Measurements from ENCODE around the gene CUL4B.
"Not testable (repeated sequence)": the region's sequence is repeated elsewhere in the genome, so short reads cannot be mapped to it uniquely, and the experiment has no call there.

Gene CUL4B

DNA sequence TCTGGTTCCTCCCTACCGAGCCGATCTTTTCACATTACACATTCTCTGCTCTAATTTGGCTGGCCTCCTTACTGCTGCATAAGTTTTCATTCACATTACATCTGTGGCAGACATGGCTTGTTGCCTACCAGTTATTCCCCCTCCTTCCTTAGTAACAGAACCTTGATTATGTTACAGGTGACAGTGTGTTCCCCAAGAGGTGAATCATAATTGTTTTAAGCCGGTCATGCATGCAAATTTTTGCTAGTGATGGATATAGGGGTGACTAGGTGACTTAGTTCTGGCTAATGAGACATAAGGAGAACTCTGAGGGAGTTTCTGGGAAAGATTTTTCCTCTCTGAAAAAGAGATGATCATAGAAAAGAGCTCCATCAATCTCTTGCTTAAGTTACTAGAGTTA is 83.3 kb downstream of the CUL4B start:
- Histone ChIP-seq H3F3A (ENCODE audit: control insufficient read depth, insufficient read depth) (no peaks in the 10 kb centered on the region), H3K79me2 (ENCODE audit: control insufficient read depth, low read length) (no peaks in the 10 kb centered on the region), H3K27ac (ENCODE audit: low read depth, low read length) (no peak overlapping the region), H4K20me1 (ENCODE audit: control insufficient read depth, insufficient read depth, low read depth, low read length) (no peaks in the 10 kb centered on the region), H3K27me3 (ENCODE audit: control insufficient read depth, low read length) (no peaks in the 10 kb centered on the region), H3K4me3 (ENCODE audit: low read length) (no peak overlapping the region), H3K4me1 (ENCODE audit: control insufficient read depth, low read length) (no peaks in the 10 kb centered on the region), H3K9me3 (ENCODE audit: control insufficient read depth, insufficient read depth, low read length) (no peaks in the 10 kb centered on the region), H3K36me3 (ENCODE audit: control insufficient read depth, low read length) (no peaks in the 10 kb centered on the region), H3K4me2 (ENCODE audit: low read length) (no peak overlapping the region), H3K9me2 (replicated peaks; ENCODE audit: control insufficient read depth, low read length) (no peaks in the 10 kb centered on the region)
- TF ChIP-seq, protein P1, sequence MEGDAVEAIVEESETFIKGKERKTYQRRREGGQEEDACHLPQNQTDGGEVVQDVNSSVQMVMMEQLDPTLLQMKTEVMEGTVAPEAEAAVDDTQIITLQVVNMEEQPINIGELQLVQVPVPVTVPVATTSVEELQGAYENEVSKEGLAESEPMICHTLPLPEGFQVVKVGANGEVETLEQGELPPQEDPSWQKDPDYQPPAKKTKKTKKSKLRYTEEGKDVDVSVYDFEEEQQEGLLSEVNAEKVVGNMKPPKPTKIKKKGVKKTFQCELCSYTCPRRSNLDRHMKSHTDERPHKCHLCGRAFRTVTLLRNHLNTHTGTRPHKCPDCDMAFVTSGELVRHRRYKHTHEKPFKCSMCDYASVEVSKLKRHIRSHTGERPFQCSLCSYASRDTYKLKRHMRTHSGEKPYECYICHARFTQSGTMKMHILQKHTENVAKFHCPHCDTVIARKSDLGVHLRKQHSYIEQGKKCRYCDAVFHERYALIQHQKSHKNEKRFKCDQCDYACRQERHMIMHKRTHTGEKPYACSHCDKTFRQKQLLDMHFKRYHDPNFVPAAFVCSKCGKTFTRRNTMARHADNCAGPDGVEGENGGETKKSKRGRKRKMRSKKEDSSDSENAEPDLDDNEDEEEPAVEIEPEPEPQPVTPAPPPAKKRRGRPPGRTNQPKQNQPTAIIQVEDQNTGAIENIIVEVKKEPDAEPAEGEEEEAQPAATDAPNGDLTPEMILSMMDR (IDR thresholded peaks at IDR 0.05; ENCODE audit: low read depth, low read length, poor library complexity, severe bottlenecking), result no peak
- no peak for TF ChIP-seq EZH2phosphoT487 (IDR thresholded peaks at IDR 0.05; ENCODE audit: borderline replicate concordance, low read length)

DNA sequence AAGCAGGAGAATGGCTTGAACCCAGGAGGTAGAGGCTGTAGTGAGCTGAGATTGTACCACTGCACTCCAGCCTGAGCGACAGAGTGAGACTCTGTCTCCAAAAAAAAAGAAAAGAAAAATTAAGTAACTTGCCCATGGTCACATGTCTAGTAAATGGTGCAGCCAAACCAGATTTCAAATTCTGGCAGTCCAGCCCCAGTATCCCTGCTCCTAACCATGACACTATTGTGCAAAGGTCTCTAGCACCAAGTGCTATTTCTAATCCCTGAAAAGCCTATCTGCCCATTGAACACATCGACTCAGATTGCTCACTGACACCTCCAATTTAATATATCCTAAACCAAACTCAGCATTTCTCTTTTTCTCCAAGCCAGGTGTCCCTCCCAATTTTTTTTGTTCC is 84.0 kb downstream of the CUL4B start:
- Histone ChIP-seq H3K79me2 (ENCODE audit: control insufficient read depth, low read length) (no peaks in the 10 kb centered on the region), H3K9me2 (replicated peaks; ENCODE audit: control insufficient read depth, low read length) (no peaks in the 10 kb centered on the region), H3F3A (ENCODE audit: control insufficient read depth, insufficient read depth) (no peaks in the 10 kb centered on the region), H3K4me2 (ENCODE audit: low read length) (no peak overlapping the region), H4K20me1 (ENCODE audit: control insufficient read depth, insufficient read depth, low read depth, low read length) (no peaks in the 10 kb centered on the region), H3K27me3 (ENCODE audit: control insufficient read depth, low read length) (no peaks in the 10 kb centered on the region), H3K4me1 (ENCODE audit: control insufficient read depth, low read length) (no peaks in the 10 kb centered on the region), H3K27ac (ENCODE audit: low read depth, low read length) (no peak overlapping the region), H3K36me3 (ENCODE audit: control insufficient read depth, low read length) (no peaks in the 10 kb centered on the region), H3K9me3 (ENCODE audit: control insufficient read depth, insufficient read depth, low read length) (no peaks in the 10 kb centered on the region), H3K4me3 (ENCODE audit: low read length) (no peak overlapping the region)
- TF ChIP-seq, protein P1 (IDR thresholded peaks at IDR 0.05; ENCODE audit: low read depth, low read length, poor library complexity, severe bottlenecking), result no peak
- TF ChIP-seq EZH2phosphoT487 (IDR thresholded peaks at IDR 0.05; ENCODE audit: borderline replicate concordance, low read length), result no peak

DNA sequence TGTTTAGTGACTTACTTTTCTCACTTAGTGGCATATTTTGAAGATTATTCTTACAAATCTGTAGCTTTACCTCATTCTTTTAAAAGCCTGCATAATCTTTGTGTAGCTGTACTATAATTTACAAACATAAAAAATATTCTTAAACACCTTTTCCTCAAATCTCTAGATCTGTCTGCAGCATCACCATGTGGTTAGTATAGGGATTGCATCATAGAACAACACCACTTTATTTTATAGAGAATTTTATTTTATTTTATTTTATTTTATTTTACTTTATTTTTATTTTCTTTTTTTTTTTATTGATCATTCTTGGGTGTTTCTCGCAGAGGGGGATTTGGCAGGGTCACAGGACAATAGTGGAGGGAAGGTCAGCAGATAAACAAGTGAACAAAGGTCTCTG is 85.3 kb downstream of the CUL4B start:
- not testable (repeated sequence) for H3K27ac ChIP-seq (ENCODE audit: low read depth, low read length)

More for the DNA sequence above, 85.3 kb downstream of the CUL4B start:
- H3K27me3 ChIP-seq (ENCODE audit: control insufficient read depth, low read length); H3F3A ChIP-seq (ENCODE audit: control insufficient read depth, insufficient read depth); H3K9me3 ChIP-seq (ENCODE audit: control insufficient read depth, insufficient read depth, low read length); H3K4me1 ChIP-seq (ENCODE audit: control insufficient read depth, low read length); H4K20me1 ChIP-seq (ENCODE audit: control insufficient read depth, insufficient read depth, low read depth, low read length); H3K79me2 ChIP-seq (ENCODE audit: control insufficient read depth, low read length); H3K4me2 ChIP-seq (ENCODE audit: low read length); H3K4me3 ChIP-seq (ENCODE audit: low read length); H3K9me2 ChIP-seq (replicated peaks; ENCODE audit: control insufficient read depth, low read length); H3K36me3 ChIP-seq (ENCODE audit: control insufficient read depth, low read length): not testable (repeated sequence)

Data from DOHH2 (cell line).